Posterior vena cava (tissue), 2 donors: Measurements from ENCODE around the gene RASSF5. TPM values are rescaled to one million over a fixed set of nuclear protein-coding genes. Genes with fewer than 3 reads are reported as not detected.

Experiments used
- DNase-seq: peaks from one replicate; pipeline ENCODE4 v3.0.0-alpha.2; 2020; ENCODE audit warnings: low spot score
- intact Hi-C, 2 donors: fragments of 100-400 bp; cut with DNase I; formaldehyde crosslinking; loops; one replicate each; pipeline versions ENCODE4 v1.14.1 to v1.14.2; 2022 to 2023
- long read RNA-seq, 2 donors: library from polyadenylated mRNA; unstranded; transcript quantifications; one replicate each; pipeline ENCODE4 v2.0.0, GENCODE V29; 2020 to 2021
- total RNA-seq, 2 donors: library from RNA; stranded (reverse); fragmentation: NEBNext Ultra II Directional; extraction: Animal tissue kit (Norgen Biotek cat#: 25700); gene quantifications; one replicate each; pipeline ENCODE4 v1.2.1, GENCODE V29; 2021
- donor health status: DM: yes; HTN: yes; CAD: no.
- donor health status: DM: yes; HTN: yes; CAD: no.

RASSF5 gene, protein sequence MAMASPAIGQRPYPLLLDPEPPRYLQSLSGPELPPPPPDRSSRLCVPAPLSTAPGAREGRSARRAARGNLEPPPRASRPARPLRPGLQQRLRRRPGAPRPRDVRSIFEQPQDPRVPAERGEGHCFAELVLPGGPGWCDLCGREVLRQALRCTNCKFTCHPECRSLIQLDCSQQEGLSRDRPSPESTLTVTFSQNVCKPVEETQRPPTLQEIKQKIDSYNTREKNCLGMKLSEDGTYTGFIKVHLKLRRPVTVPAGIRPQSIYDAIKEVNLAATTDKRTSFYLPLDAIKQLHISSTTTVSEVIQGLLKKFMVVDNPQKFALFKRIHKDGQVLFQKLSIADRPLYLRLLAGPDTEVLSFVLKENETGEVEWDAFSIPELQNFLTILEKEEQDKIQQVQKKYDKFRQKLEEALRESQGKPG
- total RNA-seq, result 10 to 100 TPM; 11.0 to 13.3 TPM
- long read RNA-seq, donor 1, partial matches to known transcripts, result 1 of 4 reads
- long read RNA-seq, donor 1, other reads (novel, unspliced or antisense), result 2 of 4 reads
- long read RNA-seq, donor 2, partial matches to known transcripts, result 0 of 2 reads
- long read RNA-seq, donor 2, other reads (novel, unspliced or antisense), result 2 of 2 reads

DNA sequence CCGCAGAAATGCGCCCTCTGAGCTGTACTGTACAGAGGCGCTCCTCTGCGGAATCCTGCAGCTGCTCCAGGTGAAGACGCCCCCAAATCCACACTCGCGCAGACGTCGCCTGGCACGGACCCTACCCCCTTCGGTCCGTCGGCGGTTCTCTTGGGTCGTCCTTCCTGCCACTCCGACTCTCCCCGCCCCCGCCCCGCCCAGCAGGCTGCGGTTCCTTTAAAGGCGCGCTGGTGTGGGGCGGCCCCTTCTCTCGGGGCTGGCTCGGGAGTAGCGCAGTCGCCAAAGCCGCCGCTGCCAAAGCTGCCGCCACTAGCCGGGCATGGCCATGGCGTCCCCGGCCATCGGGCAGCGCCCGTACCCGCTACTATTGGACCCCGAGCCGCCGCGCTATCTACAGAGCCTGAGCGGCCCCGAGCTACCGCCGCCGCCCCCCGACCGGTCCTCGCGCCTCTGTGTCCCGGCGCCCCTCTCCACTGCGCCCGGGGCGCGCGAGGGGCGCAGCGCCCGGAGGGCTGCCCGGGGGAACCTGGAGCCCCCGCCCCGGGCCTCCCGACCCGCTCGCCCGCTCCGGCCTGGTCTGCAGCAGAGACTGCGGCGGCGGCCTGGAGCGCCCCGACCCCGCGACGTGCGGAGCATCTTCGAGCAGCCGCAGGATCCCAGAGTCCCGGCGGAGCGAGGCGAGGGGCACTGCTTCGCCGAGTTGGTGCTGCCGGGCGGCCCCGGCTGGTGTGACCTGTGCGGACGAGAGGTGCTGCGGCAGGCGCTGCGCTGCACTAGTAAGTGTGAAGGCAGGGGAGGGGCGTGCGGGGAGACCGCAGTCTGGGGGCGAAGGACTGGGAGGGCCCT lies at the start of gene RASSF5:
RASSF5 (plus strand) TSS at position 248 of the 846 bp plus-strand sequence; CDS start at position 320, 72 bp downstream.
- peak; percentile 96 for DNase-seq
- intact Hi-C loops, result no loop called here

DNA sequence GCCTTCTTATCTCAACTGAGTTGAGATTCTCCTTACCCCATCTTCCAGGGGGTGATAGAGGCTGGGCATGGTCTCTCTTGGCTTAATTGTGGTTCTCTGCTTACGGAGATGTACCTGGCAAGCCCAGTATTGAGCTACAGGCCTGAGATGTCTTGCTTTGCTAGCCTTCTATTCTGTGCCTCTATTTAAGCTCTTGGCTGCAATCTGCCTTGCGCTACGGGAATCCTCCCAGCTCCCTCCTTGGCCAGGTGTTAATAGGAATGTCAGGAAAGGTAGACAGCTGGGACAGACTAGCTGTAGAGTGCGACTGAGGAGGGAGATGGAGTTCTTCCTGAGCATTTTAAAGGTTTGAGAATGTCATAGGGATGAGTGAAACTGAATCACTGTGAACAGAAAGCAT lies 47.6 kb upstream of the RASSF5 start:
- DNase-seq, result no peak
- intact Hi-C loops, result no loop called here

DNA sequence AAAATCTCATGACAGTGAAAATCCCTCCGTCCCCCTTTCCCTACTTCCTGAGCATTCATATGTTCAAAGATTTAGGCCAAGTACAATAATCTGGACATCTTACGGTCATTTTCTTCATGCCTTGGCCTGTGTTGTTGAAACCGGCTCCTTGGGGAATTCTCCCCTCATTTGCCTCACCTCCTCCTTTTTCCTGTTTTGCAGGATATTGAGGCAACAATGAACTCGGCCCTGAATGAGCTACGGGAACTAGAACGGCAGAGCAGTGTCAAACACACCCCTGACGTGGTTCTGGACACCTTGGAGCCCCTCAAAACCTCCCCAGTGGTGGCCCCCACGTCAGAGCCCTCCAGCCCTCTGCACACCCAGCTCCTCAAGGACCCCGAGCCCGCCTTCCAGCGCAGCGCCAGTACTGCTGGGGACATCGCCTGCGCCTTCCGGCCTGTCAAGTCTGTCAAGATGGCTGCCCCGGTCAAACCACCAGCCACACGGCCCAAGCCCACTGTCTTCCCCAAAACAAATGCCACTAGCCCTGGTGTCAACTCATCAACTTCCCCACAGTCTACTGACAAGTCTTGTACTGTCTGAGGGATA lies 46.4 kb upstream of the RASSF5 start:
- DNase-seq, result no peak

DNA sequence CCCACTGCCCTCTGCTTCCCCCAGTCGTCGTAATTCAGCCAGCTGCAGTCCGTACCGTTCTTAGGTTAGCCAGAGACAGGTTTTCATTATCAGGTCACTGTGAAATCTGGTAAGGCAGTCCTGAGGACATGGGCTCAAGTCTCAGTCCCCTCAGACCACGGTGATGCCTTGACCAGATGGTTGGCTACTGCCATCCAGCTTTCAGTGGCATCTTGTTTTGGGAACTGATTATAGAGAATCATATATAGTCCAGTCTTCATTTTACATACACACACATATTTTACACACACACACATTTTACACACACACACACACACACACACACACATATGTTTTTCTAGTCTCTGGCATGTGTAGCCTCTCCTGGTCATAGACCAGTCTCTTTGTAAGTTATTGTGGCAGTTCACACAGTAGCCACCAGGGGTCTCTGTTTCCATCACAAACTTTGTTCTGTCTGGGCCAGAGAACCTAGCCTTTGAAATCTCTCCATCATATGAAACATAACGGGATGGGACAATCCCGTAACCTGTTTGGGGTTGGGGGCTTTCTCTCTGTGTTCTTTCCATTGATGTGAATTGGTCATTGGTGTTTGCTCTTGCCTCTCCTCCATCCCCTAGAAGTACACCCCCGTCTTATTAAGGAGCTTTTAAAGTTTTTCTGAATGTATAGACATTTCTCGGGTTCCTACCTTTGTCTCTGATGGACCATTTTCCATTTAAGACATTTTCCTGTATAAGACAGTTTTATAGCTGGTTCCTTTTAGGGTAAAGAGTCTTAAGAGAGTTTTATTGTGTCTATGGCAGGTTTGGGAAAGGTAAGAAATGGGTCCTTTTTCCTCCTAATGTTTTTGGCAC lies 45.5 kb upstream of the RASSF5 start:
- DNase-seq, result no peak
- intact Hi-C loops, result no loop called here

More for the DNA sequence above, 46.4 kb upstream of the RASSF5 start:
- intact Hi-C loops, result no loop called here

DNA sequence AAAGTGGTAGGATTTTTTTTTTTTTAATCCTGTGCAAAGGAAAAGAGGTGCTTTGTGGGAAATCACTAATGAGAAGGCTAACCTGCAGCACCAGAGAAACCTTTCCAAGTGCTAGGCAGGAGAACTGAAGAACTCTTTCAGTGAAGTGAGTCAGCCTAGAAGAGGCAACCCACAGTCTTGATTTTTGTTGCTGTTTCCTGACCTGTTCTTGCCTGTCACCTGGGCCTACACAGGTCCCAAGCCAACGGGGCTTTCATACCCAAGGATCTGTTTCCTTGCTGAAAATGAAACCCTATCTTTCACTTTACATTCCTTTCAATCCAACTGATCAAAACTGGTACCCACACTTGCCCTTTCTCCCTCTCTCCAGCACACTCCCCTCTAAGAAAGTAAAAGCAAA lies 44.2 kb upstream of the RASSF5 start:
- intact Hi-C loops, result no loop called here
- DNase-seq, result no peak

DNA sequence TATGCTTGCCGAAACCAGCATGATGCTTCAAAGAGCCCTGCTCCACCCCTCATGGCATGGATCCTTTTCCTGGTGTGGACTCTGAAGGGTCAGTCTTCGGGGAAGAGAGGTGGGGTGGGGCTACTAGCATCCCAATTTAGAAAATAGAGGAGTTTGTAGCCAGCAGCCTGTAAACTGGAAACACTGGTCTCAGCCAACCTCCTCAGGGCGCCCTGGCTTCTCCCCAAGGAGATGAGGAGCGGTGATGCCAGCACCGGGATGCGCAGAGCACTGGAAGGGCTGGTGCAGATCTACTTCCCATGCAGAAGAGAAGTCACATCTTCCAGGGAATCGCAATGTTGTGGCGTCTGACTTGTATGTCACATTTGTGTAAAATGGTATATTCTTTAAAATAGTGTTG lies 43.4 kb upstream of the RASSF5 start:
- intact Hi-C loops, result no loop called here
- no peak for DNase-seq

DNA sequence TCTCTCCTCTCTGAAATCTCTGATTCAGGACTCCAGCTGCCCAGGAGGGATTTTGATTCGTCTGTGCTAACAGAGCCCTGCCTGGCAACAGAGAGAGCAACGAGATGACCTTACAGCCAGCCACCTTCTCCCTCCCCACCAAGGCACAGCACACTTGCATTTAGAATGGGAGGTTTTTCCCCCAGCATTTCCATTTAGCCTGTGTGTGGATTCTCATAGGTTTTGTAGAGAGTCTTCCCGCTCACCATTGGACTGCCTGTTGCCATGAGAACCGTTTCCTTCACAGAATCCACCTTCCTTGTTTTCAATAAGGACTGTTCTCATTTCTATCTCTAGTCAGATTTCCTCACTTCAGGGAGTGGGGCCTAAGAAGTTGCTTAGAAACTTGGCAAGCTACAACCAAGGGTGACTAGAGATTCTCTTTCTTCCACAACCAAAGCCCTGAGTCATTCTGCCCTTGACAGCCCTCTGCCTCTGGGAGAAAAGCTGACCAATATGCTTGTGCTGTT lies 42.8 kb upstream of the RASSF5 start:
- intact Hi-C loops, result no loop called here
- no peak for DNase-seq

DNA sequence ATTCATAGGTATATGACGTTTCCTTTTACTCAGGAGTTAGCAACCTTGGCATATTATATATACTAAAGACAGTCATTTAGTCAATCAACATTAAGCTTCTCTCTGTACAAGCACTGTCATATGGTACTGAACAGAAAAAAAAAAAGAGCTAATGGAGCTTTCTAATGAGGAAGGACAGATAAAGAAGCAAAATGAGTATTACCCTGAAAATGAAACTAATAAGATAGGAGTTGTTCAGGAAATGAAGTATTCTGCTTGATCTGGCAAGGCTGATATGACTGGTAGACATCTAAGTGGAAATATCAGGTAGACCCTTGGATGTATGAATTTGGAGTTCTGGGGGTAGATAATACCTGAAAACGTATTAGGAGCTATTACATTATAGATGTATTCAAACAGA lies 41.4 kb upstream of the RASSF5 start:
- intact Hi-C loops, result no loop called here
- DNase-seq, result no peak

DNA sequence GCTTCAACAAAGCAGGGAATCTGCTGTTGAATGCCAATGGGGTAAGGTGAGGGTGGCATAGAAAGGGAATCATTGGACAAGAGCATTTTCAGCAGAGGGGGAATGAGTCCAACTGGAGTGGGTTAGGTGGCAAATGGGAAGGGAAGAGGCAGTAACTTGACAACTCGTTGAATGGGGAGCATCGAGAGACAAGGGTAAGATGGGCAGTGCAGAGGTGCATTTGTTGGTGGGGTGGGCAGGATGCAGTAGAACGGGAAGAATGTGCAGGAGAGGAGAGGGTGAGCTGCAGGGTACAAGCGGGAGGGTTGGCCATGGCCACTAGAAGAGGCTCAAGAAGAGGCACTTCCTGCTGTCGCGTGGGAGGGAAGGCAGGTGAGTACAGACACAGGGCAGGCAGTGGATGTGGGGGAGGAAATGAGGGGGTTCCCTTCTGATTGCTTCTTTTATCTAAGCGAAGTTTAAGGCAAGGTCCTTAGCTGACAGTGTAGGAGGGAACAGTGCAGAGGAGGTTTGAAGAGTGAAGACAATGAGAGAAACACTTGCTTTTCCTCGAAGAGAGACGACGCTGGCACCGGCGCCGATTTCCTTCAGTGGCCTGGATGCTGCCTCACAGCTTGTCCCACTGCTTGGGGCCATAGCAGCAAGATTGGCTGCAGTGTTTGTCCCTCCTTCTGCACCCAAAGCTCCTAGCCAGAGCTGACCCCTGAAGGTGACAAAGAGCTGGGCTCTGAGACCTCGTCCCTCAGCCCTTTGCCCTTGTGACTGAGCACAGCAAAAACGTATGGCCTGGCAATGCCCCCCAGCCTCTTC lies 40.3 kb upstream of the RASSF5 start:
- intact Hi-C loops, result no loop called here
- DNase-seq, result no peak

DNA sequence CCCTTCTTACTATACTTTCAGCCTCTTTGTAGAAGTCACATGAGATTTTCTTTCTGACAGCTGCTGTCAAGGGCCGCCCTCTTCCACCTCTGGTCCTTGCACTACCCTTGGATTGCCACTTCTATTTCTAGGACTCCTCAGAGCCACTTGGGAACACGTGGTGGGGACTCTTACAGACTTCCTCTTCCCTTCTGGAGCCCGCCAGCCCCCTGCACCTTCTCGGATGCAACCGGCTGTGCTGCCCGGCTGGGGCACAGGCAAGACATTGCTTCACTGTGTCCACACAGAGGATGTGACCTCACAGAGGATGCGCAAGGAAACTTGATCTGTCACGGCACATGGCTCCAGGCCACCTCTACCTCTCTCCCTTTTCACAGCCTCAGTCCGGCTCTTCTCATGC lies 39.4 kb upstream of the RASSF5 start:
- peak; percentile 92 for DNase-seq
- intact Hi-C loops, result no loop called here

DNA sequence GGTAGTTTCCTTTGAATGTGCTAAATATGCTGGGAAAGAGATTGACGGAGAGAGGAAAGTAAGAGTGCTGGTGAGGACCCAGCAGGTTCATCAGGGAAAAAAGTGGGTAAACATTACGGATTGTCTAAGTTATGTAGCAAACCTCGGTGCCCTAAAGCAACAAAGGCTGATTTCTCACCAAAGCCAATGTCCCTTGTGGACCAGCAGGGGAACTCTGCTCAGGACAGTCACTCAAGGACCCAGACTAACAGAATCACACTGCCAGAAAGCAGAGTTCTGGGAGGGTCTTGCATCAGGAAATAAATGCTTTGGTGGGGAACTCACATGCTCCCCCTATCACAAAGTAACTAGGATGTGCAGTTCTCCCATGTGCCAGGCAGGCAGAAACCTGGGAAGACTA lies 38.8 kb upstream of the RASSF5 start:
- intact Hi-C loops, result no loop called here
- no peak for DNase-seq

DNA sequence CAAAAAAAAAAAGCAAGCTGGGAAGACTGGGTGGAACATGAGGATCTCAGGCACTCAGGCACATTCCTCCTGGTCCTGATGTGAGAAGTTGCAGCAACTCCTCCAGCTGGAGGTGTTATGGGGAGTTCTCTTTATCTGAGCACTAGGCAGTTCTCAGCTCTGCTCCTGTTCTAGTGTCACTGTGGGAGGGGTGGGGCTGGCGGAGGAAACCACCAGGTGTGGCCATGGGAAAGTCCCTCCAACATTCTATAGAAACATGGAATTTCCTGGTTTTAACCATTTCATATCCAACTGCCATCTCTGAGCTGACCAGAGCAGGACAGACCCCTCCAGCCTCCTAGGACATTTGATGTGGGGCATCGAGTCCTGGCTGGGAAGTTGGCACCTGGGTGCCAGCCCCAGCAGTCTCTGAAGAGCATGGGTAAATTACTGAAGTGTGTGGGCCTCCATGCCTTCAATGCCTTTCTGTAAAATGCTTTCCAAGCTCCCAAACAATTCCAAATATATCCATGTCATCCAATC lies 37.9 kb upstream of the RASSF5 start:
- intact Hi-C loops, result no loop called here
- DNase-seq, result no peak

DNA sequence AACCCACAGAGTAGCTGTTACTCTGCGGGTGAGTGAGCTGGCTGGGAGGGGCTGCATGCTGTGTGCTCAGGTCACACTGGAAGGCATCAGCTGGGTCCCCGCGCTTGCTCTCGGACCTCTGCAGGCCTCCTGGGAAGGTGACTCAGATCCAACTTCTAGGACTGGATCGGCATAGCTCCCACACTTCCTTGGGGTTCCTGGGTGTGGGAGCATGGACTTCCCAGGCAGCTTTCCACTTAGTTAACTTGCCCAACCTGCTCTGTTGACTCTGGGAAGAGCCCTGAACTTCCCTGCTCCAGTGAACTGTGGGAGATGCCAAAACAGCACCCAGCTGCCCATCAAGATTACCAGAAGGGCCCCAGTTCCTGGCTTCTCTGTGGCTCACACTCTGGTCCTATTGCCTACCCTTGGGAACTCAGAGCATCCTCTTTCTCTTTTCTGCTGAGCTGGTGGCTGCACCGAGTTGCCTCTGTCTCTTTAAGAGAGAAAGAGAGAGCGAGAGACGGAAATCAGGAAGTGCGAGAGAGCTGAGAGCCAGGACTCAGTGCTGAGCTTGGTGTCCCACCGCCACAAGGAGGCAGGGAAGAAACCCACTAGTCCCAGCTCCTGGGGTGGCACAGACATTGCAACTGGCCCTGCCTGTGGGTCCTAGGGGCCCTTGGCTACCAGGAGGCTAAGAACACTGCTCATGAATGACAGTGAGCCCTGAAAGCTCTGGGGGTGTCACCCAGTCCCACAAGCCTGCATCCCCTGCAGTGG lies 37.2 kb upstream of the RASSF5 start, which contains the start of gene IKBKE:
IKBKE (plus strand) TSS at position 544 of the 759 bp plus-strand sequence. CDS start 2,752 bp downstream, outside the sequence.
- intact Hi-C loops, result loop anchor here in 1 of 2 donors (10.0 kb wide), 1 partner anchor 705 kb away; no protein-coding TSS in a partner anchor

DNA sequence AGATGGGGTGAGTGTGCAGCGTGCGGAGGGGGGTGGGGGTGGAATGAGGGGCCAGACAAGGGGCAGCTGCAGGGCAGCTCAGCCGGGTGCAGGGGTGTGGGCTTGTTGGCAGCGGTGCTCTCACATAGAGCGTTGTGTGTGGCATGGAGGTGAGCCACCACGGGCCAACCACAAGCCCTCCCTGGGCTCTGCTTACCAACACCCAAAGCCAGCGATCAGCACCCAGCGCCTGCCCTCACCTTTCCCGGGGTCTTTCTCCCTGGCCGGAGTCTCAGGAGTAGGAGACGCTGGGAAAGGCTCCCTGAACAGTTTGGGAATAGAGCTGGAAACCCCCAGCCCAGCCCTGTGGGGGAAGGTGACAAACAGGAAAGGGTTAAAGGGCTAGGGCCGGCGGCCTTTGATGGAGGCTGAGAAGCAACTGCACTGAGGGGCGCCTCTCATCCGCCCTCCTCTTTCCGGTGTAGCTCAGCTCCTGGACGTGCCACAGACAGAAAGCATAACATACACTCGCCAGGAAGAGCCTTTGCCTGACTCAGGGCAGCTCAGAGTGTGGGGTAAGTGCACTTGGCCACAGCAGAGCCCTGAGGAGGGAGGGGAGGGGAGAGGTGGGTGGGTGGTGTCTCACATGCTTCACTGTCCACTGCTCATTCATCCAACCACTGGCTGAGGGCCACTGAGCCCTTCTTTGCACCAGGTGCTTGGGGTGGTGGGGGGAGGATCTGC lies 36.5 kb upstream of the RASSF5 start:
- DNase-seq, result no peak
- intact Hi-C loops, result loop anchor here in 1 of 2 donors (10.0 kb wide), 1 partner anchor 704 kb away; no protein-coding TSS in a partner anchor

More for the DNA sequence above, 37.2 kb upstream of the RASSF5 start, which contains the start of gene IKBKE:
- peak; percentile 87 for DNase-seq

DNA sequence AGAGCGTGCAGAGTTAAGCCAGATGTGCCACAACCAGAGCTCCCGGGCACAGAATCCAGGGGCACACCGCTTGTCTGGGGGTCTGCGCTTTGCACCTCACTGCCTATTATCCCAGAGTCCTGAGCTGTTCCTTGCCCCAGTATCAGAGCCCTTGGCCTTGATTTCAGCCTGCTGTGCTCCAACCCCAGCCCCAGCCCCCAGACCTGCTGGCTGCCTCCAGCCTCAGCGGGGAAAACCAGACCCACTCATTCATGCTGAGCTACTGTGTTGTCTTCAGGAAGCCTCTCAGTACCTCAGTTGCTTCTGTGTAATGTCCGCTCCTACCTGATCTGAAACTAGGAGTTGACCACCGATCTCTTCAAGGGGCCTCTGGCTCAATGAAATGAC lies 35.9 kb upstream of the RASSF5 start:
- DNase-seq, result no peak
- intact Hi-C loops, result loop anchor here in 1 of 2 donors (10.0 kb wide), 1 partner anchor 703 kb away; no protein-coding TSS in a partner anchor

DNA sequence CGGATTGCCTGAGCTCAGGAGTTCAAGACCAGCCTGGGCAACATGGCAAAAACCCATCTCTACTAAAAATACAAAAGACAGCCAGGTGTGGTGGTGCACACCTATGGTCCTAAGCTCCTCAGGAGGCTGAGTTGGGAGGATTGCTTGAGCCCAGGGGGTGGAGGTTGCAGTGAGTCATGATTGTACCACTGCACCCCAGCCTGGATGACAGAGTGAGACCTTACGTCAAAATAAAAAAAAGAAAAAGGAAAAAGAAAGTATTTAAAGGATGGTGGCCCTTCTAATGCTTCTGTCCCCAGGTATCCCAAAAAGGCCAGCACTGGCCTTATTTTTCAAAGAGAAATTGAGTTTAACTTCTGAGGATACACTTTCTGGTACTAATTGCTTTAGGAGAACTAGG lies 35.3 kb upstream of the RASSF5 start:
- intact Hi-C loops, result loop anchor here in 1 of 2 donors (10.0 kb wide), 1 partner anchor 703 kb away; no protein-coding TSS in a partner anchor
- no peak for DNase-seq
